Measurements from ENCODE around the gene ANKRD42. TPM values are rescaled to one million over a fixed set of nuclear protein-coding genes. Genes with fewer than 3 reads are reported as not detected.

Gene ANKRD42
- total and polyA plus RNA-seq, 2 of the 8 experiments (the other 6 are each of a cell fraction or from before 2014, with no cell fraction given): 2.0 to 5.5 TPM

DNA sequence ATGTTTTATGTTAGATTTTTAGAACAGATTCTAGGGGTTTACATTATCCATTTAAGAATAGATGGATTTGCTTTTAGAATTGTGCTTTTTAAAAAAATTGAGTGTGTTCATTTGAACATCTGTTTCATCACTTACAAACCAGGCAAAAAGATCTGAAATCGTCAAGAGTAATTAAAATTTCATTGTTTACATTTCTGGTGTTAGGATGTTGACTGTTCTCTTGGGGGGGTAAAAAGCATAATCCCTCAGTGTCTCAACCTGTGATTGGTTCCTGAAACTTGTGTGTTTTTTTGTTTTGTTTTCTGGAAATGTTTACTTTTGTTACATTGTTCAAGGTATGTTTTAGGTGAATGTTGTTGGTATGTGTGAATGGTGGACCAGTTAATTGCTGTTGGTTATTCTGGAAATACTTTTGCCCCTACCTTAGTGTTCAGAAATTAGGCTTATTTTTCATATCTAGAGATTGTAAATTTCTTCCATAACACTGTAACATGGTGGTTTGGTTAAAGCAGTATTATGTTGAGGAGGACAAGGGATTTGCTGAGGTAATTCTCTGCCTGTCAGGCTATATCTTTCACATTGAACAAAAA lies 31.8 kb upstream of the ANKRD42 start:
- no peak for FAIRE-seq
- peaks cover 29 to 94% of the 10 kb centered on the region in 2 experiments for H3K79me2 ChIP-seq (ENCODE audit: control insufficient read depth in 1 of 2, insufficient read depth in 2 of 2, low read length in 2 of 2)
- H3K14ac ChIP-seq (ENCODE audit: insufficient read length): no peak overlapping the region
- H3K4me2 ChIP-seq (ENCODE audit: insufficient read depth in 1 of 2, low read depth in 2 of 2, low read length in 2 of 2): no peak overlapping the region; a peak in 1 of 4 replicates
- ChIA-PET POLR2A (ENCODE audit: partially characterized antibody) (interaction anchor here (3.7 kb wide), 1 partner anchor 24 kb away, joined by 19 read pairs; no protein-coding TSS in a partner anchor), CTCF (ENCODE audit: partially characterized antibody) (no interaction called here)
- H2AK5ac ChIP-seq (ENCODE audit: low read depth, low read length): no peak overlapping the region
- H3K18ac ChIP-seq (ENCODE audit: extremely low read depth, low read length): no peak overlapping the region
- no peak for DNase-seq (ENCODE audit: low read depth in 1 of 2, low spot score in 2 of 2)
- 84% methylated on average over 1 of the region's 1 CpG; no CpG with 5 or more reads in 1 of the 2 experiments for WGBS, 2 experiments (ENCODE audit: extremely low coverage in 1 of 2, insufficient coverage in 1 of 2, insufficient read length in 1 of 2, insufficient replicate concordance in 2 of 2, low coverage in 1 of 2, low lambda C conversion rate in 2 of 2, missing lambda C conversion rate in 1 of 2)
- H2BK120ac ChIP-seq (replicated peaks; ENCODE audit: low read depth, low read length): no peak overlapping the region
- H2BK5ac ChIP-seq (ENCODE audit: low read depth, low read length): no peak overlapping the region
- H2BK20ac ChIP-seq (ENCODE audit: low read length): no peak overlapping the region
- peaks cover 4% of the 10 kb centered on the region; the same call in 1 of the 2 replicates for H3K79me1 ChIP-seq (ENCODE audit: low read depth, low read length)
- H3K9ac ChIP-seq (replicated peaks in 1 of 4; ENCODE audit: extremely low read depth in 1 of 4, low read depth in 3 of 4, low read length in 3 of 4): no peak overlapping the region
- H3K27ac ChIP-seq (ENCODE audit: low read depth, low read length): no peak overlapping the region
- no peak overlapping the region for H4K8ac ChIP-seq (ENCODE audit: extremely low read depth, insufficient read depth, low read length)
- peaks cover 0 to 7% (median 2%) of the 10 kb centered on the region in 4 experiments; a peak in 1 of 7 replicates for H3K4me1 ChIP-seq (replicated peaks in 1 of 4; ENCODE audit: control insufficient read depth in 3 of 4, insufficient read depth in 4 of 4, low read length in 3 of 4)
- no peaks in the 10 kb centered on the region for H3K9me3 ChIP-seq (ENCODE audit: insufficient read depth in 2 of 2, low read depth in 1 of 2, low read length in 1 of 2)
- no peak overlapping the region for H3K4me3 ChIP-seq (ENCODE audit: extremely low read depth in 1 of 4, insufficient read depth in 2 of 4, low read depth in 3 of 4, low read length in 4 of 4)
- no peak overlapping the region for H4K91ac ChIP-seq (replicated peaks; ENCODE audit: insufficient read length, low read length)
- H2BK15ac ChIP-seq (ENCODE audit: low read length): no peak overlapping the region
- no peak overlapping the region for H2AFZ ChIP-seq (ENCODE audit: low read length)
- no peak overlapping the region for H3K56ac ChIP-seq (replicated peaks; ENCODE audit: insufficient read length, low read depth, low read length)
- no peak overlapping the region for H3K23ac ChIP-seq (ENCODE audit: insufficient read length)
- H3K23me2 ChIP-seq (ENCODE audit: low read depth, low read length): peaks cover 2% of the 10 kb centered on the region; the same call in 1 of the 2 replicates
- H3K27me3 ChIP-seq (replicated peaks in 1 of 4; ENCODE audit: control insufficient read depth in 3 of 4, extremely low read depth in 1 of 4, insufficient read depth in 3 of 4, low read length in 3 of 4): no peaks in the 10 kb centered on the region
- peaks cover 9 to 62% (median 19%) of the 10 kb centered on the region in 4 experiments for H3K36me3 ChIP-seq (ENCODE audit: control insufficient read depth in 2 of 4, insufficient read depth in 4 of 4, low read length in 3 of 4)
- no peak overlapping the region for H3K4ac ChIP-seq (replicated peaks; ENCODE audit: insufficient read length, low read depth, low read length)
- H2BK12ac ChIP-seq (ENCODE audit: low read depth, low read length): no peak overlapping the region
- H4K20me1 ChIP-seq (replicated peaks in 1 of 2; ENCODE audit: control insufficient read depth in 1 of 2, insufficient read depth in 2 of 2, low read length in 2 of 2): peaks cover 17 to 18% of the 10 kb centered on the region in 2 experiments
- no peak overlapping the region for H4K5ac ChIP-seq (ENCODE audit: insufficient read length, low read depth, low read length)
- TF ChIP-seq KDM4A (IDR thresholded peaks at IDR 0.05; ENCODE audit: low read depth, low read length, severe bottlenecking): no peak
- TF ChIP-seq SP4 (IDR thresholded peaks at IDR 0.05; ENCODE audit: low read length): no peak
- TF ChIP-seq TCF12 (IDR thresholded peaks at IDR 0.05; ENCODE audit: low read depth, low read length): no peak
- no peak for TF ChIP-seq RAD21 (IDR thresholded peaks at IDR 0.05 in 1 of 2, conservative IDR thresholded peaks at IDR 0.05 in 1 of 2; ENCODE audit: low read depth in 2 of 2, low read length in 2 of 2)
- no peak for TF ChIP-seq KDM5A (IDR thresholded peaks at IDR 0.05; ENCODE audit: low read length)
- TF ChIP-seq FOSL1 (IDR thresholded peaks at IDR 0.05; ENCODE audit: insufficient read depth, low read depth, low read length): no peak
- no peak for TF ChIP-seq CREB1 (IDR thresholded peaks at IDR 0.05)
- no peak for TF ChIP-seq CBX8 (IDR thresholded peaks at IDR 0.05; ENCODE audit: borderline replicate concordance, low read depth, low read length)
- no peak for TF ChIP-seq HDAC6 (IDR thresholded peaks at IDR 0.05; ENCODE audit: low read depth, low read length)
- TF ChIP-seq SP2 (IDR thresholded peaks at IDR 0.05; ENCODE audit: low read length): no peak
- TF ChIP-seq, protein P1, sequence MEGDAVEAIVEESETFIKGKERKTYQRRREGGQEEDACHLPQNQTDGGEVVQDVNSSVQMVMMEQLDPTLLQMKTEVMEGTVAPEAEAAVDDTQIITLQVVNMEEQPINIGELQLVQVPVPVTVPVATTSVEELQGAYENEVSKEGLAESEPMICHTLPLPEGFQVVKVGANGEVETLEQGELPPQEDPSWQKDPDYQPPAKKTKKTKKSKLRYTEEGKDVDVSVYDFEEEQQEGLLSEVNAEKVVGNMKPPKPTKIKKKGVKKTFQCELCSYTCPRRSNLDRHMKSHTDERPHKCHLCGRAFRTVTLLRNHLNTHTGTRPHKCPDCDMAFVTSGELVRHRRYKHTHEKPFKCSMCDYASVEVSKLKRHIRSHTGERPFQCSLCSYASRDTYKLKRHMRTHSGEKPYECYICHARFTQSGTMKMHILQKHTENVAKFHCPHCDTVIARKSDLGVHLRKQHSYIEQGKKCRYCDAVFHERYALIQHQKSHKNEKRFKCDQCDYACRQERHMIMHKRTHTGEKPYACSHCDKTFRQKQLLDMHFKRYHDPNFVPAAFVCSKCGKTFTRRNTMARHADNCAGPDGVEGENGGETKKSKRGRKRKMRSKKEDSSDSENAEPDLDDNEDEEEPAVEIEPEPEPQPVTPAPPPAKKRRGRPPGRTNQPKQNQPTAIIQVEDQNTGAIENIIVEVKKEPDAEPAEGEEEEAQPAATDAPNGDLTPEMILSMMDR (IDR thresholded peaks at IDR 0.05; ENCODE audit: control extremely low read depth in 1 of 3, insufficient read depth in 1 of 3, low read depth in 1 of 3, low read length in 3 of 3): no peak

All from H1 (cell line).